Urothelium cell line (cell line): ENCODE measurements around the gene ZNF783.
"Not testable (repeated sequence)": the region's sequence is repeated elsewhere in the genome, so short reads cannot be mapped to it uniquely, and the experiment has no call there.

ENCODE experiments used
- DNase-seq: peaks from one replicate; pipeline ENCODE4 v3.0.0; 2011; ENCODE audit warnings: low spot score, mixed read lengths
- FAIRE-seq: peaks from 2 replicates; lab custom pipeline; 2011; peaks lifted over from hg19 to GRCh38; lab: Jason Lieb, UNC

The ZNF783 gene

GRCh38 chr7:149239345-149240143, 22.5 kb upstream of the ZNF783 start, which contains the start of gene ZNF212:
ZNF212 (plus strand) TSS chr7:149239651; CDS start chr7:149239779, 128 bp downstream.
- DNase-seq (peak; percentile 82), FAIRE-seq (no peak)

DNA sequence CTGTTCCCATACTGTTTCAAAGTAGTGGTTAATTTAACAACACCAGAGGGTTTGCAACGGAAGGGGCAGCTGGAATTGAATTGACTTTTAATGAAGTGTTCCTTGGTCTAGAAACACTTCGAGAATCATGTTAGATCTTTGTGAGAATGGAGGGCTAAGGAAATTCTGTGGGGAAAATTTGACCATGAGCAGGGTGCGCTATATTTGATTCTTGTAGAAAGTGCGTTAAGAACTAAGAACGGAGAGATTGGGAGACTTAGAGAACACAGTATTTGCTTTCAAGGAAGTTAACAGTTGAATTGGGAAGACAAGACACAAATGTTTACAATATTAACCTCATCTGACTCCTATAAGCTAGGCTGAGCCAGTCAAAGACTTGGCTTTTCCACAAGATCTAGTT, 21.4 kb upstream of the ZNF783 start:
- FAIRE-seq (no peak), DNase-seq (no peak)

DNA sequence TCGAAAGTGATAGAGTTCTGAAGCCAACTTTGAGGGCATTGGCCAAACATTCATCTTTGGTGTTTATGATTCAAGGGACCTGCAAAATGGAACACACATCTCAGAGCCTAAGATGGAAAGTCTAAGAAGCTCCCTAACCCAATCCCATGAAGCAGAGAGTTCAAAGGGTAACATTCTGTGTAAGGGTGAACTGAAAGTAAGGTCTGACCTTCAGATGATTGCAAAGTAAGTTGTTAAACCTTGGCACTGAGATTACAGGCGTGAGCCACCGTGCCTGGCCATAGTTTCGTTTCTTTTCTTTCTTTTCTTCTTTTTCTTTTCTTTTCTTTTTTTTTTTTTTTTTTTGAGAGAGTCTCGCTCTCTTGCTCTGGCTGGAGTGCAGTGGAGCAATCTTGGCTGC, 20.3 kb upstream of the ZNF783 start:
- FAIRE-seq (no peak), DNase-seq (no peak)

GRCh38 chr7:149245244-149245643, 16.8 kb upstream of the ZNF783 start:
- DNase-seq (no peak), FAIRE-seq (no peak)

DNA sequence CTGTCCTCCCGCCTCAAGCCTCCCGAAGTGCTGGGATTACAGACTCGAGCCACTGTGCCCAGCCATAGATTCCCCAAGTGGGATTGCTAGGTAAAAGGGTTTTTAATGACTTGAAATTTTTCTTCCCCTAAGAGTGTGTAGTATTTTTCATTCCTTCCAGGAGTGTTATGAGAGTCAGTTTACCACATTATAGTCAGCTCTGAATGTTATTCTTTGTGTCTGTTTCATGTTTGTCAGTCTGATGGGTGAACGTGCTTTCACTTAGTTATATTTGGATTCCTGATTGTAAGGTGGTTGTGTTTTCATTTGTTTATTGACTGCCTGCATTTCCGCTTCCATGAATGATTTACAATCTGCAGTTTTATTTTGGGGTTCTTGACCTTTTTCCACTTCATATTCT, 16.3 kb upstream of the ZNF783 start:
- no peak for FAIRE-seq
- DNase-seq, result no peak

DNA sequence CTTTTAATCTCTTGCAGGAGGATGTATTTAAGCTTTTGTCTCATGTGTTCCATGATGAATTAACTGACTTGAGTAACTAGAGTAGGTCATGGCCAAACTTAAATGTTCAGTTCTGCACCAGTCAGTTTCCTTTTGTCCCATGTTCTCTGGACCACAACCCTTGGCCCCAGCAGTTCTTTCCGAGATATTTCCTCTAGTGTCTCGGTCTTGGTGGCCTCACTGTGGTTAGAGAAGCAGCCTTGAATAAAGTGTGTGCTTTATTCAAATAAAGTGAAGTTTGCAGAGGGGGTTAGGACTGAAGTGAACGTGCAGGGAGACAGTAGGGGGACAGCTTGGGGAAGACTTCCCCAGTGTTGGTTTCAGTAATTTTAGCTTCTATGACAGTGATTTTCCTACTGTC, 13.2 kb upstream of the ZNF783 start:
- FAIRE-seq (no peak), DNase-seq (no peak)

DNA sequence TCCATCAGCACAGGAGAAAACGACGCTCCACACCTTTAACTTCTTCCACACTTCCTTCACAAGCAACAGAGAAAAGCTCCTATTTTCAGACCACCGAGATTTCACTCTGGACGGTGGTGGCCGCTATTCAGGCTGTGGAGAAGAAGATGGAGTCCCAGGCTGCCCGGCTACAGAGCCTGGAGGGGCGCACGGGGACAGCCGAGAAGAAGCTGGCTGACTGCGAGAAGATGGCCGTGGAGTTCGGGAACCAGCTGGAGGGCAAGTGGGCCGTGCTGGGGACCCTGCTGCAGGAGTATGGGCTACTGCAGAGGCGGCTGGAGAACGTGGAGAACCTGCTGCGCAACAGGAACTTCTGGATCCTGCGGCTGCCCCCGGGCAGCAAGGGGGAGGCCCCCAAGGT, 11.8 kb upstream of the ZNF783 start:
- not testable (repeated sequence) for FAIRE-seq, DNase-seq

GRCh38 chr7:149251518-149251917, 10.5 kb upstream of the ZNF783 start:
- DNase-seq, FAIRE-seq: not testable (repeated sequence)

DNA sequence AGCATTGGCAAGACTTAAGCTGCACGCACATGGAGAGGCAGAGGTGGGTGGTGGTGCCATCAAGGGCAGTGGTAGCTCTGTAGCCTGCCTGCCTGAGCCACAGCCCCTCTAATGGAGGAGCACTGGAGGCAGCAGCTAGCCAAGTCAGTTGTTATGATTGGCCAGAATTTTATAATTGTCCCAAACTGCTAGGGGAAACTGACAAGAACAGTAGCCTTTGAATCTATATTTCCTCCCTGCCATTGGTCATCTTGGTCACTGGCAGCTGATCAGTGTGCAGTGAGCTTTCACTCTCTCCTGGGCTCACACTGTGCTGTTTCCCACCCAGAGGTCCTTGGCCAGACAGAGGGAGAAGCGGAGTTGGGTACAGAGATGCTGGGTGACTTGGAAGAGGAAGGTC, 9.6 kb upstream of the ZNF783 start:
- no peak for FAIRE-seq
- no peak for DNase-seq

GRCh38 chr7:149253665-149254064, 8.3 kb upstream of the ZNF783 start:
- DNase-seq, result no peak
- FAIRE-seq, result no peak

GRCh38 chr7:149254181-149254858, 7.7 kb upstream of the ZNF783 start:
- FAIRE-seq, result no peak
- DNase-seq, result no peak

DNA sequence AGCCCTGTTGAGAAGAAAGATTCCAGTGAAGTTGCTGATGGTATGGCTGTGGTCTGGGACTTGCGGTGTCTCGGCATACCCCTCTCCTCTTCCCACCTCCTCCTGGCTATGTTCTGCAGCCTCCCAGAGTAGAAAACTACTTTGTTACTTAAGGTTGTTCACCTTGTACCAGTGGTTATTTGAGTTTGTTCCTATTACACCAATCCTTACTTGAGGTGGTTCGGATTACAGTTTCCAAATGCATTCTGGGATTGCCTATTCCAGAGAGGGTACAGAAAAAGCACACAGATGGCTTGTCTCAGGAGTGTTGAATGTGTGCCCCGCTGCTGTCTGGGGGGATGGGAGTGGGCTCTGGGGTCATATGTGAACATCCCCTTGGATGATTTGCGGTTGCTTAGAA, 6.8 kb upstream of the ZNF783 start:
- DNase-seq (no peak), FAIRE-seq (no peak)

- no peak for FAIRE-seq
- no peak for DNase-seq
Observed at GRCh38 chr7:149256568-149256967, 5.4 kb upstream of the ZNF783 start.

GRCh38 chr7:149257146-149257545, 4.8 kb upstream of the ZNF783 start:
- no peak for FAIRE-seq
- no peak for DNase-seq

DNA sequence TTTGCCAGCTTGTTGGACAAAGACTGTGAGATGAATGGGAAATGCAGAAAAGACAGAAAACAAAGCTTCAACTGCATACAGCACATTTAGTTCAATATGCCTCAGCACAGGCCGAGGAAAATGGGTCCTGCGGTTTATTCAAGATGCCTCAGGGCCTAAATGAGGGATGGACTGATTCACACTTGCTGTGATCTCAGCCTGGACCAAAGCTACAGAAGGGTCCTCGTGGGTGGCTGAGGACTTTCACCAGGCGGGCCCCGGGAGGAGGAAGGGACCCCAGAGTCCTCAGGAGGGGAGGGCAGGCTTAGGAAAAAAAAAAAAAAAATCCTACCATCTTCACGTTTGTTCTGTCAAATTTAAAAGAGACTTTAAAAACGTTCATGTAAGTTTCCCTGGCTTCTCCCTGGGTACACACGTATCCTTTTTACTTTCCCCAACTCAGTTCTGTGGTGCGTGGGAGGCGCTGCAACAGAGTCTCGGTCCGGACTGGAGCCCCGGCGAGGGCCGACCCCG, 624 bp upstream of the ZNF783 start:
- no peak for DNase-seq

GRCh38 chr7:149266451-149266850, 4.5 kb downstream of the ZNF783 start:
- FAIRE-seq (no peak), DNase-seq (no peak)

More for the DNA sequence above, 624 bp upstream of the ZNF783 start:
- FAIRE-seq, result no peak

GRCh38 chr7:149267733-149268132, 5.7 kb downstream of the ZNF783 start:
- no peak for DNase-seq

DNA sequence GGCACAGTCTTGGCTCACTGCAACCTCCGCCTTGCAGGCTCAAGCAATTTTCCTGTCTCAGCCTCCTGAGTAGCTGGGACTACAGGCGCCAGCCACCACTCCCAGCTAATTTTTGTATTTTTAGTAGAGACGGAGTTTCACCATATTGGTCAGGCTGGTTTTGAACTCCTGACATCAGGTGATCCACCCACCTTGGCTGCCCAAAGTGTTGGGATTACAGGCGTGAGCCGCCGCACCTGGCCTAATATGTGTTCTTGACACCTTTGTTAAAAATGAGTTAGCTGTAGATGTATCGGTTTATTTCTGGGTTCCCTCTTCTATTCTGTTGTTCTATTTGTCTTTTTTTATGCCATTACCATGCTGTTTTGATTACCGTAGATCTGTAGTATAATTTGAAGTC, 12.4 kb downstream of the ZNF783 start:
- not testable (repeated sequence) for DNase-seq, FAIRE-seq

More at GRCh38 chr7:149267733-149268132, 5.7 kb downstream of the ZNF783 start:
- no peak for FAIRE-seq

GRCh38 chr7:149277871-149278270, 15.9 kb downstream of the ZNF783 start:
- FAIRE-seq, result no peak
- no peak for DNase-seq

GRCh38 chr7:149278396-149278795, 16.4 kb downstream of the ZNF783 start:
- no peak for FAIRE-seq
- DNase-seq, result no peak

GRCh38 chr7:149279111-149279743, 17.2 kb downstream of the ZNF783 start:
- DNase-seq (no peak), FAIRE-seq (no peak)
